IMR-90 (cell line): ENCODE results near the gene MBD3L2. TPM values are rescaled to one million over a fixed set of nuclear protein-coding genes. Genes with fewer than 3 reads are reported as not detected.

Experiments used
- ATAC-seq: fragments of 200-7000 bp; cut with Tn5 transposase; 2 replicates; pipeline ENCODE4 v1.9.1; 2020; ENCODE audit warnings: low read depth, mild to moderate bottlenecking, moderate library complexity
- BruUV-seq: library from RNA; stranded (reverse); fragments of 400-500 nt; replicated peaks from 2 replicates; lab custom pipeline; 2021; lab: Mats Ljungman, UMichigan
- CTCF ChIA-PET: fragments of 300-600 bp; formaldehyde crosslinking; extraction: SDS; loops from one replicate; lab custom pipeline; 2021; ENCODE audit warnings: antibody characterized with exemption; lab: Yijun Ruan, JAX
- POLR2A ChIA-PET: fragments of 300-600 bp; sonication (Branson Sonifier 250); formaldehyde crosslinking; loops from one replicate; lab custom pipeline; 2022; ENCODE audit warnings: antibody characterized with exemption; ENCODE audit not compliant: unreplicated experiment; lab: Charles Lee
- DNase-seq: peaks from one replicate; pipeline ENCODE4 v3.0.0; 2013
- H2AFZ ChIP-seq: replicated peaks from 2 replicates; pipeline ENCODE3; 2013; ENCODE audit warnings: low read length, mild to moderate bottlenecking; ENCODE audit not compliant: poor library complexity
- H2AK5ac ChIP-seq: 2 replicates; pipeline ENCODE4 v1.6.1; 2013; ENCODE audit warnings: low read depth, low read length, inconsistent platforms
- H2AK9ac ChIP-seq: replicated peaks from 2 replicates; pipeline ENCODE3; 2013; ENCODE audit warnings: mild to moderate bottlenecking, low read depth, low read length, moderate library complexity; ENCODE audit not compliant: poor library complexity
- H2BK120ac ChIP-seq: 2 replicates; pipeline ENCODE4 v1.6.1; 2013; ENCODE audit warnings: low read depth, low read length, inconsistent platforms
- H2BK15ac ChIP-seq: 3 replicates; pipeline ENCODE4 v1.6.1; 2013; ENCODE audit warnings: low read depth, low read length, inconsistent platforms
- H2BK20ac ChIP-seq: 2 replicates; pipeline ENCODE4 v1.6.1; 2013; ENCODE audit warnings: low read depth, mild to moderate bottlenecking, inconsistent platforms, low read length, moderate library complexity
- H2BK5ac ChIP-seq: 2 replicates; pipeline ENCODE4 v1.6.1; 2013; ENCODE audit warnings: mild to moderate bottlenecking, low read depth, low read length, inconsistent platforms; ENCODE audit not compliant: poor library complexity, severe bottlenecking
- H3K14ac ChIP-seq: replicated peaks from 2 replicates; pipeline ENCODE4 v1.6.1; 2013; ENCODE audit warnings: low read depth, low read length, inconsistent platforms
- H3K18ac ChIP-seq: 2 replicates; pipeline ENCODE4 v1.6.1; 2013; ENCODE audit warnings: low read depth, low read length, control low read depth
- H3K23ac ChIP-seq: 2 replicates; pipeline ENCODE4 v1.6.1; 2013; ENCODE audit warnings: low read depth, low read length, inconsistent platforms
- H3K27ac ChIP-seq: 2 replicates; pipeline ENCODE4 v1.5.1; 2013; ENCODE audit warnings: mild to moderate bottlenecking, control low read depth, low read length; ENCODE audit not compliant: insufficient read depth
- H3K27me3 ChIP-seq: 2 replicates; pipeline ENCODE4 v1.6.1; 2013; ENCODE audit warnings: low read length; ENCODE audit not compliant: control insufficient read depth, insufficient read depth
- H3K36me3 ChIP-seq: 2 replicates; pipeline ENCODE4 v1.6.1; 2013; ENCODE audit warnings: low read length, mixed read lengths; ENCODE audit not compliant: control insufficient read depth, insufficient read depth
- H3K4ac ChIP-seq: 2 replicates; pipeline ENCODE4 v1.6.1; 2013; ENCODE audit warnings: low read depth, low read length, inconsistent platforms
- H3K4me1 ChIP-seq: 2 replicates; pipeline ENCODE4 v1.6.1; 2013; ENCODE audit warnings: low read length, mixed read lengths; ENCODE audit not compliant: control insufficient read depth, insufficient read depth
- H3K4me2 ChIP-seq: 2 replicates; pipeline ENCODE4 v1.6.1; 2013; ENCODE audit warnings: low read depth, mild to moderate bottlenecking, control low read depth, low read length, moderate library complexity
- H3K4me3 ChIP-seq: 2 replicates; pipeline ENCODE4 v1.5.1; 2013; ENCODE audit warnings: low read depth, mild to moderate bottlenecking, control low read depth, low read length, moderate library complexity; ENCODE audit not compliant: insufficient read depth
- H3K56ac ChIP-seq: 2 replicates; pipeline ENCODE4 v1.6.1; 2013; ENCODE audit warnings: low read length, inconsistent platforms; ENCODE audit not compliant: insufficient read depth; ENCODE audit errors: extremely low read depth
- H3K79me1 ChIP-seq, 2 experiments: 2 replicates each; pipeline ENCODE4 v1.6.1; 2013; ENCODE audit warnings: low read length in 2 of 2, inconsistent platforms in 1 of 2, low read depth in 1 of 2
- H3K9ac ChIP-seq: 2 replicates; pipeline ENCODE4 v1.6.1; 2013; ENCODE audit warnings: low read depth, low read length, control low read depth
- H3K9me1 ChIP-seq: 2 replicates; pipeline ENCODE4 v1.6.1; 2013; ENCODE audit warnings: low read length, inconsistent platforms; ENCODE audit not compliant: insufficient read depth
- H3K9me3 ChIP-seq: 2 replicates; pipeline ENCODE4 v1.6.1; 2013; ENCODE audit warnings: low read length; ENCODE audit not compliant: control insufficient read depth, insufficient read depth
- H4K20me1 ChIP-seq: 2 replicates; pipeline ENCODE4 v1.6.1; 2013; ENCODE audit warnings: low read length, inconsistent platforms; ENCODE audit not compliant: insufficient read depth
- H4K5ac ChIP-seq: 2 replicates; pipeline ENCODE4 v1.6.1; 2013; ENCODE audit warnings: mild to moderate bottlenecking, low read depth, low read length, control low read depth
- H4K8ac ChIP-seq, 2 experiments: 2 replicates each; pipeline ENCODE4 v1.6.1; 2013; ENCODE audit warnings: low read depth in 2 of 2, low read length in 2 of 2, control low read depth in 1 of 2, inconsistent platforms in 1 of 2
- H4K91ac ChIP-seq: 2 replicates; pipeline ENCODE4 v1.6.1; 2013; ENCODE audit warnings: low read depth, low read length, inconsistent platforms; ENCODE audit not compliant: insufficient read depth
- FOS ChIP-seq: fragments of 150-350 bp; IDR thresholded peaks from 2 replicates; pipeline ENCODE4 v1.6.1; 2016; ENCODE audit warnings: low read depth, low read length
- RCOR1 ChIP-seq: IDR thresholded peaks from 2 replicates; pipeline ENCODE4 v1.6.1; 2012; ENCODE audit warnings: mild to moderate bottlenecking, low read length, improper control_type of control experiment; ENCODE audit not compliant: insufficient replicate concordance
- SMC3 ChIP-seq: fragments of 150-350 bp; IDR thresholded peaks from 2 replicates; pipeline ENCODE4 v1.6.1; 2016; ENCODE audit warnings: low read depth, mild to moderate bottlenecking, antibody characterized with exemption, low read length, moderate library complexity
- WGBS, 2 experiments: methylation state at CpG; one replicate each; pipeline versions ENCODE4 v1.1.5 to v1.1.7; 2013; ENCODE audit warnings: missing lambda C conversion rate in 2 of 2; ENCODE audit not compliant: insufficient read length in 1 of 2; ENCODE audit errors: extremely low coverage in 2 of 2; 5-methylcytosine and 5-hydroxymethylcytosine counted together
- dilution Hi-C: fragments of 300-500 bp; cut with HindIII; formaldehyde crosslinking; loops from one replicate; pipeline ENCODE4 v1.14.3; 2018; ENCODE audit warnings: low sequenced_read_pairs; ENCODE audit not compliant: unreplicated experiment
- in situ Hi-C: fragments of 300-500 bp; cut with MboI; formaldehyde crosslinking; loops from 3 replicates; pipeline ENCODE4 v1.14.3; 2019; ENCODE audit warnings: low sequenced_read_pairs, inconsistent platforms, mixed read lengths
- intact Hi-C: fragments of 100-400 bp; cut with micrococcal nuclease; formaldehyde crosslinking; loops from 2 replicates; pipeline ENCODE4 v1.10.0; 2022
- polyA plus RNA-seq, 3 experiments: library from polyadenylated mRNA; depleted of rRNA; stranded (reverse); fragments of >200 nt; gene quantifications; 2 replicates each; pipeline ENCODE4 v1.2.3, GENCODE V29; 2012; ENCODE audit warnings: low replicate concordance in 1 of 3
- total RNA-seq: library from RNA; depleted of rRNA; stranded (reverse); fragments of >200 nt; gene quantifications from 2 replicates; pipeline ENCODE4 v1.2.3, GENCODE V29; 2012

The MBD3L2 gene
- total and polyA plus RNA-seq, 2 of the 4 experiments (the other 2 are of a cell fraction) = not detected

DNA sequence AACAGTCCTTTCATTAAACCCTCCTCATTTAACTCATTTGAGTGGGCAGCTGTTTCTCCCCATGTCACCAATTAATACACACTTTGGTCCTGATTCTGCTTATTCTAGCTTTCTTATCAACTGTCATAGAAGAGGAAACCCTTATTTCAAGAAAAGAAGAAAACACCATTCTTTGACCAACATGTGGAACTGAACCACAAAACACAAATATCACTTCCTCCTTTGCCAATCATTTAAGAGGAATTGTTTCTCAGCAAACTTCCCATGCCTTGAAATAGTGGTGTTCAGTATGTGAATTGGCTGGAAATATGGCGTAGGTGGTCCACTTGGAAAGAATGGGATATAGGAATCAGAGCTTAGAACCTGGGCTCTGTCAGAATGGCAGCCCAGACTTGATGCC is 48.3 kb upstream of the MBD3L2 start:
- no peaks in the 10 kb centered on the region for H3K79me1 ChIP-seq
- POLR2A ChIA-PET = no interaction called here
- H3K4me1 ChIP-seq = no peaks in the 10 kb centered on the region
- no peak overlapping the region for H3K56ac ChIP-seq
- no peak overlapping the region for H3K27ac ChIP-seq
- no peak overlapping the region for H3K9ac ChIP-seq
- H4K20me1 ChIP-seq = no peaks in the 10 kb centered on the region
- in situ Hi-C loops (no loop called here), dilution Hi-C loops (no loop called here), intact Hi-C loops (no loop called here)
- H3K14ac ChIP-seq = no peak overlapping the region
- H3K36me3 ChIP-seq = no peaks in the 10 kb centered on the region
- ATAC-seq (no peak), DNase-seq (no peak)
- H3K4me3 ChIP-seq = no peak overlapping the region
- no peak overlapping the region for H2BK5ac ChIP-seq
- H2AK9ac ChIP-seq = no peak overlapping the region
- H2BK15ac ChIP-seq = no peak overlapping the region
- H3K4ac ChIP-seq = no peak overlapping the region
- no peak overlapping the region for H2AK5ac ChIP-seq
- no peak overlapping the region for H4K91ac ChIP-seq
- CTCF ChIA-PET = no interaction called here
- no peak overlapping the region for H4K5ac ChIP-seq
- no peak overlapping the region for H2BK20ac ChIP-seq
- H3K4me2 ChIP-seq = no peak overlapping the region
- H2AFZ ChIP-seq = no peak overlapping the region
- no peak overlapping the region for H3K18ac ChIP-seq
- H3K9me1 ChIP-seq = no peaks in the 10 kb centered on the region
- H2BK120ac ChIP-seq = no peak overlapping the region
- H3K27me3 ChIP-seq = no peaks in the 10 kb centered on the region
- no peak overlapping the region for H4K8ac ChIP-seq
- BruUV-seq = no TSS peak
- WGBS, 2 experiments = no CpG with 5 or more reads among the region's 1 CpG
- TF ChIP-seq FOS = no peak
- no peak for TF ChIP-seq SMC3
- TF ChIP-seq RCOR1 = no peak
- peaks cover 13% of the 10 kb centered on the region for H3K9me3 ChIP-seq
- H3K23ac ChIP-seq = no peak overlapping the region
